GM21576 (cell line): Measurements from ENCODE around the gene STARD5.

Experiments used
- ATAC-seq: cut with Tn5 transposase; IDR thresholded peaks from one replicate; pipeline ENCODE4 v1.9.1; 2021; ENCODE audit warnings: mild to moderate bottlenecking, moderate library complexity; ENCODE audit not compliant: unreplicated experiment

STARD5 gene

GRCh38 chr15:81261172-81261811 is 62.6 kb downstream of the STARD5 start:
- no peak for ATAC-seq

GRCh38 chr15:81259760-81260298 is 64.1 kb downstream of the STARD5 start:
- ATAC-seq: no peak
